Measurements from ENCODE around the gene ZNRF1. TPM values are rescaled to one million over a fixed set of nuclear protein-coding genes. Genes with fewer than 3 reads are reported as not detected.

The ZNRF1 gene
- total and polyA plus RNA-seq, 2 of the 8 experiments (the other 6 are each of a cell fraction or from before 2014, with no cell fraction given) = 33.5 to 52.9 TPM

GRCh38 chr16:75113541-75114121 is 114.8 kb downstream of the ZNRF1 start (continued):
- TF ChIP-seq EGR1 (IDR thresholded peaks at IDR 0.05; ENCODE audit: borderline replicate concordance, low read depth, low read length) = no peak
- TF ChIP-seq SUZ12 (IDR thresholded peaks at IDR 0.05; ENCODE audit: low read length) = no peak
- TF ChIP-seq HDAC6 (IDR thresholded peaks at IDR 0.05; ENCODE audit: low read depth, low read length) = no peak
- TF ChIP-seq SP1 (IDR thresholded peaks at IDR 0.05; ENCODE audit: low read depth, low read length) = no peak
- no peak for TF ChIP-seq PHF8 (conservative IDR thresholded peaks at IDR 0.05; ENCODE audit: low read depth, low read length)
- no peak for TF ChIP-seq USF2 (IDR thresholded peaks at IDR 0.05; ENCODE audit: low read length)
- TF ChIP-seq NRF1 (IDR thresholded peaks at IDR 0.05; ENCODE audit: low read depth, low read length) = no peak
- TF ChIP-seq TEAD4 (IDR thresholded peaks at IDR 0.05; ENCODE audit: low read depth, low read length) = no peak

Data from H1 (cell line).